Cardiac muscle cell (in vitro differentiated cells and primary cell): ENCODE measurements around the gene GDPD4. TPM values are rescaled to one million over a fixed set of nuclear protein-coding genes. Genes with fewer than 3 reads are reported as not detected.

Experiments
- DNase-seq, 2 donors: peaks; one replicate each; pipeline versions ENCODE4 v3.0.0 to v3.0.0-alpha.2; 2010 to 2017; ENCODE audit warnings: low read depth in 1 of 2, low spot score in 1 of 2
- H3K27ac ChIP-seq: fragments of 200-600 bp; sonication (generic); 2 replicates; pipeline ENCODE4 v1.5.1; 2016
- H3K27me3 ChIP-seq: fragments of 200-600 bp; sonication (generic); 2 replicates; pipeline ENCODE4 v1.6.0; 2016; ENCODE audit warnings: control low read depth
- H3K36me3 ChIP-seq: fragments of 200-600 bp; sonication (generic); 2 replicates; pipeline ENCODE4 v1.5.1; 2016; ENCODE audit warnings: control low read depth
- H3K4me1 ChIP-seq: fragments of 200-600 bp; sonication (generic); 2 replicates; pipeline ENCODE4 v1.8.1; 2017; ENCODE audit warnings: low read depth, mild to moderate bottlenecking, mixed run types
- H3K4me3 ChIP-seq: fragments of 200-600 bp; sonication (generic); 2 replicates; pipeline ENCODE4 v1.5.1; 2016; ENCODE audit warnings: mild to moderate bottlenecking
- H3K9me3 ChIP-seq: fragments of 200-600 bp; sonication (generic); 2 replicates; pipeline ENCODE4 v1.5.1; 2017; ENCODE audit warnings: low read depth, mild to moderate bottlenecking, control low read depth
- CTCF ChIP-seq: IDR thresholded peaks from 2 replicates; pipeline ENCODE4 v1.5.1; 2012; ENCODE audit warnings: low read depth, mild to moderate bottlenecking, low read length
- polyA plus RNA-seq: library from polyadenylated mRNA; unstranded; fragments of >200 nt; fragmentation: Nextera tagmentation; extraction: Ambion mirVana; gene quantifications from 2 replicates; pipeline ENCODE4 v1.2.1, GENCODE V29; 2016
- total RNA-seq: library from RNA; depleted of rRNA; stranded (reverse); fragments of >200 nt; gene quantifications from 2 replicates; pipeline ENCODE4 v1.2.3, GENCODE V29; 2016

Gene GDPD4
- total and polyA plus RNA-seq, 2 experiments from 2014 or later, result not detected

- DNase-seq, result no peak
- H3K4me3 ChIP-seq, result no peak overlapping the region
- no peak overlapping the region for H3K27ac ChIP-seq
- TF ChIP-seq CTCF, result no peak
- no peaks in the 10 kb centered on the region for H3K4me1 ChIP-seq
- no peaks in the 10 kb centered on the region for H3K9me3 ChIP-seq
- no peaks in the 10 kb centered on the region for H3K36me3 ChIP-seq
- no peaks in the 10 kb centered on the region for H3K27me3 ChIP-seq
Measured at GRCh38 chr11:77299528-77299993, 1.9 kb downstream of the GDPD4 start.

- Histone ChIP-seq H3K27ac (no peak overlapping the region), H3K4me1 (no peaks in the 10 kb centered on the region), H3K9me3 (no peaks in the 10 kb centered on the region), H3K36me3 (no peaks in the 10 kb centered on the region), H3K4me3 (no peak overlapping the region), H3K27me3 (no peaks in the 10 kb centered on the region)
- no peak for TF ChIP-seq CTCF
- DNase-seq, result no peak
Measured at GRCh38 chr11:77294040-77294439, 7.4 kb downstream of the GDPD4 start.

GRCh38 chr11:77289737-77290136, 11.7 kb downstream of the GDPD4 start:
- no peaks in the 10 kb centered on the region for H3K27me3 ChIP-seq
- TF ChIP-seq CTCF, result no peak
- no peaks in the 10 kb centered on the region for H3K36me3 ChIP-seq
- H3K9me3 ChIP-seq, result no peaks in the 10 kb centered on the region
- no peak overlapping the region for H3K27ac ChIP-seq
- no peaks in the 10 kb centered on the region for H3K4me1 ChIP-seq
- DNase-seq, result no peak
- H3K4me3 ChIP-seq, result no peak overlapping the region

- H3K27me3 ChIP-seq, result no peaks in the 10 kb centered on the region
- no peak overlapping the region for H3K27ac ChIP-seq
- DNase-seq, result peak in 1 of 2 donors; percentile 84
Measured at GRCh38 chr11:77287615-77288273, 13.7 kb downstream of the GDPD4 start.

GRCh38 chr11:77287136-77287535, 14.3 kb downstream of the GDPD4 start:
- Histone ChIP-seq H3K27ac (no peak overlapping the region), H3K27me3 (no peaks in the 10 kb centered on the region), H3K9me3 (no peaks in the 10 kb centered on the region), H3K36me3 (no peaks in the 10 kb centered on the region), H3K4me1 (no peaks in the 10 kb centered on the region), H3K4me3 (no peak overlapping the region)
- no peak for TF ChIP-seq CTCF
- DNase-seq, result no peak

More at GRCh38 chr11:77287615-77288273, 13.7 kb downstream of the GDPD4 start:
- Histone ChIP-seq H3K4me3 (no peak overlapping the region), H3K36me3 (no peaks in the 10 kb centered on the region), H3K9me3 (no peaks in the 10 kb centered on the region), H3K4me1 (no peaks in the 10 kb centered on the region)
- TF ChIP-seq CTCF, result no peak
